PFSK-1 (cell line): ENCODE results near the gene IFI27.

Source experiments
- FOXP2 ChIP-seq: optimal IDR thresholded peaks from 2 replicates; pipeline ENCODE3; 2011; ENCODE audit warnings: borderline replicate concordance, control low read depth, inconsistent platforms; ENCODE audit not compliant: insufficient read depth; ENCODE audit errors: extremely low read length, extremely low read depth
- POLR2AphosphoS5 ChIP-seq: IDR thresholded peaks from 2 replicates; pipeline ENCODE4 v1.6.1; 2012; ENCODE audit warnings: low read depth, mild to moderate bottlenecking, control low read depth, low read length, moderate library complexity
- REST ChIP-seq, 2 experiments: IDR thresholded peaks; 2 replicates each; pipeline versions ENCODE4 v1.6.1 to v1.8.0; 2011 to 2012; ENCODE audit warnings: low read depth in 2 of 2, low read length in 2 of 2, control low read depth in 1 of 2, inconsistent platforms in 1 of 2, mild to moderate bottlenecking in 1 of 2, moderate library complexity in 1 of 2; ENCODE audit not compliant: insufficient read depth in 1 of 2
- SIN3A ChIP-seq: IDR thresholded peaks from 2 replicates; pipeline ENCODE4 v1.6.1; 2012; ENCODE audit warnings: mild to moderate bottlenecking, low read length, moderate library complexity, borderline replicate concordance; ENCODE audit not compliant: insufficient read depth
- TAF1 ChIP-seq: IDR thresholded peaks from 2 replicates; pipeline ENCODE4 v1.6.1; 2012; ENCODE audit warnings: low read length, control low read depth, borderline replicate concordance; ENCODE audit not compliant: insufficient read depth

The IFI27 gene

GRCh38 chr14:94129111-94129757, 18.7 kb downstream of the IFI27 start, which contains the start of gene IFI27L2:
Gene IFI27L2, minus strand, starts transcription at chr14:94129604. Its CDS starts 40 bp downstream, at chr14:94129564.
- TF ChIP-seq SIN3A: no peak
- TF ChIP-seq REST (IDR thresholded peaks at IDR 0.05; ENCODE audit: insufficient read depth in 1 of 2, low read depth in 2 of 2, low read length in 2 of 2): no peak
- TF ChIP-seq POLR2AphosphoS5: no peak
- no peak for TF ChIP-seq TAF1
- no peak for TF ChIP-seq FOXP2

DNA sequence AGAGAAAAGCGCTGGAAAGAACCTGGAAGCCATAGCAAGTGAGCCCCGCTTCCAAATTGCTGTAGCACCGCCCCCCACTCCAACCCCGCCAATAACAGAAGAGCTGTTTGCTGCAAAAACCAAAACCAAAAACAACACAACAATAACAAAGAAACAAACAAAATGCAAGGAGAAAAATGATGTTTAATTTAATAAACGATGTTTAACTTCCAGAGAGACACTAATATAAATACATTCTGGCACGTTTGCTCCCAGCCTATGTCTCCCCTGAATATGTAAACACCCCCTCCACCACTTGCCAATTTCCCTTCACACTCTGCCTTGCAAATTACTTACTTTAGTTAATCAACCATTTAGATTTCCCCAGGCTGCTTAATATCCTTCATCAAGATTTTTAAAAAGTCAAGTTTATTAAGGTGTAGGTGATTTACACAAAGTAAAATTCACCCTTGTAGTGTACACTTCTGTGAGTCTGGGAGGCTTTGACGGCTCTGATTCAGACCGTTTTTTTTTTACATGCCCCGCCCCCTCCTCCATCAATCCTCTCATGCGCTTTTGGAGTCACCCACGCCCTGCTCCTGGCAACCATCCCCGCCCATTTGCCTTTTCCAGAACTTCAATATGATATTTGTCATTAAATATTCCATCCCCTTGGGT, 19.4 kb downstream of the IFI27 start:
- TF ChIP-seq REST (IDR thresholded peaks at IDR 0.05; ENCODE audit: insufficient read depth in 1 of 2, low read depth in 2 of 2, low read length in 2 of 2) (no peak), TAF1 (no peak), FOXP2 (no peak), SIN3A (no peak)

- no peak for TF ChIP-seq FOXP2
- no peak for TF ChIP-seq SIN3A
- no peak for TF ChIP-seq REST (IDR thresholded peaks at IDR 0.05; ENCODE audit: insufficient read depth in 1 of 2, low read depth in 2 of 2, low read length in 2 of 2)
- TF ChIP-seq POLR2AphosphoS5: no peak
- TF ChIP-seq TAF1: no peak
Observed at GRCh38 chr14:94132285-94132887, 21.9 kb downstream of the IFI27 start.

GRCh38 chr14:94135476-94135875, 24.9 kb downstream of the IFI27 start:
- no peak for TF ChIP-seq REST (IDR thresholded peaks at IDR 0.05; ENCODE audit: insufficient read depth in 1 of 2, low read depth in 2 of 2, low read length in 2 of 2)
- TF ChIP-seq SIN3A: no peak
- no peak for TF ChIP-seq POLR2AphosphoS5
- TF ChIP-seq FOXP2: no peak
- no peak for TF ChIP-seq TAF1
